Body of pancreas (tissue), 4 donors: Measurements from ENCODE around the gene WDR86.

Experiments used
- CTCF ChIP-seq, 7 experiments: fragments of 450-650 bp in 4 of 7; fragments of 200-600 bp in 3 of 7; sonication (generic) in 3 of 7; IDR thresholded peaks; one replicate each; pipeline ENCODE4 v1.5.1; 2016 to 2019; ENCODE audit warnings: antibody characterized with exemption in 7 of 7
- POLR2A ChIP-seq, 3 donors: fragments of 450-650 bp; IDR thresholded peaks; one replicate each; pipeline ENCODE4 v1.6.1; 2016; ENCODE audit warnings: antibody characterized with exemption in 3 of 3, mild to moderate bottlenecking in 2 of 3

DNA sequence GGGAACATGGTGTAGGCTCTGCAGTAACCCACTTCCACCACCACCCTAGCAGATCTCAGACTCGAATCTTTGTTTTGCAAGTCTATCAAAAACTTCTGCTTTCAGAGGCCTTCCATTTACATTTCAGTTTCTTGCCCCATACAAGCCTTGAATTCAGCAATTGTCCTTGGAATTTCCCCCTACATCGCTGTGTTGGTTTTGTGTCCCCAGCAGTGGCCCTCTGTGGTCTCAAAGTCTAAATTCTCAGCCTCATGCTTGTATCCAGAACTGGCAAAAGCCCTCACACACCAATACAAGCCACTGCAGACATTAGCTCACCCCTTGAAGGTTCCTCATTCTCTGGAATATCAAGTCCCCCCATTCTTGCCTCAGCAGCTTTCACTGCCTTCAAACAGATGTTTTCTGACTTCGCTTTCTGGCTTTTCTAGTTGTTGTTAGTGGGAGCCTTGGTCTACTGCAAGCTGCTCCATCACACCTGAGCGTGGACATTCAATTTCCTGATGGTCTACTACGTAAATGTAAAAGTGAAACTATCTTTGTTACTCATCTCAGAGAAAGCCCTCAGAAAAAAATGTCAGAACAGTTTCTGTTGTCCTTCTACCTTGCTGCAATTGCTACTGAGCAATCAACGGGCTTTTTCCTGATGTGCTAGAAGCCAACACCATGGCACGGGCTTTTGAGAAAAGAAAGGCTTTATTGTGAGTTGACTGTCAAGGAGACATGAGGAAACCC is 70.0 kb downstream of the WDR86 start:
- no peak for TF ChIP-seq CTCF (IDR thresholded peaks at IDR 0.05)
- TF ChIP-seq POLR2A (IDR thresholded peaks at IDR 0.05): no peak
